HCEC 1CT (cell line): ENCODE results near the gene RAB12.
"Not testable (repeated sequence)": the region's sequence is repeated elsewhere in the genome, so short reads cannot be mapped to it uniquely, and the experiment has no call there.

ENCODE experiments used
- DNase-seq: peaks from one replicate; pipeline ENCODE4 v3.0.0-alpha.2; 2017

Gene RAB12

DNA sequence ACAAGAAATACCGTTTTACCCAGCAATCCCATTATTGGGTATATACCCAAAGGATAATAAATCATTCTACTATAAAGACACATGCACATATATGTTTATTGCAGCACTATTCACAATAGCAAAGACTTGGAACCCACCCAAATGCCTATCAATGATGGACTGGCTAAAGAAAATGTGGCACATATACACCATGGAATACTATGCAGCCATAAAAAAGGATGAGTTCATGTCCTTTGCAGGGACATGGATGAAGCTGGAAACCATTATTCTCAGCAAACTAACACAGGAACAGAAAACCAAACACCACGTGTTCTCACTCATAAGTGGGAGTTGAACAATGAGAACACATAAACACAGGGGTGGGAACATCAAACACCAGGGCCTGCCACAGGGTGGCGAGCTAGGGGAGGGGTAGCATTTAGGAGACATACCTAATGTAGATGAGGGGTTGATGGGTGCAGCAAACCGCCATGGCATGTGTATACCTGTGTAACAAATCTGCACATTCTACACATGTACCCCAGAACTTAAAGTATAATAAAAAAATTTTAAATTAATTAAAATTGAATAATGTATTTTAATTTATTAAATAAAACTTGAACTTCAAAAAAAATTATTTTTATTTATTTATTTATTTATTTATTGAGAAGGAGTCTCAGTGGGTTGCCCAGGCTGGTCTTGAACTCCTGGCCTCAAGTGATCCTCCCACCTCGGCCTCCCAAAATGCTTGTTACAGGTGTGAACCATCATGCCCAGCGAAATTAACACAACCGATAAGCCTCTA, 42.4 kb downstream of the RAB12 start:
- not testable (repeated sequence) for DNase-seq

- peak; percentile 30 for DNase-seq
Observed at GRCh38 chr18:8654503-8655451, 45.5 kb downstream of the RAB12 start.

- no peak for DNase-seq
Observed at GRCh38 chr18:8656232-8656631, 47.0 kb downstream of the RAB12 start.

DNA sequence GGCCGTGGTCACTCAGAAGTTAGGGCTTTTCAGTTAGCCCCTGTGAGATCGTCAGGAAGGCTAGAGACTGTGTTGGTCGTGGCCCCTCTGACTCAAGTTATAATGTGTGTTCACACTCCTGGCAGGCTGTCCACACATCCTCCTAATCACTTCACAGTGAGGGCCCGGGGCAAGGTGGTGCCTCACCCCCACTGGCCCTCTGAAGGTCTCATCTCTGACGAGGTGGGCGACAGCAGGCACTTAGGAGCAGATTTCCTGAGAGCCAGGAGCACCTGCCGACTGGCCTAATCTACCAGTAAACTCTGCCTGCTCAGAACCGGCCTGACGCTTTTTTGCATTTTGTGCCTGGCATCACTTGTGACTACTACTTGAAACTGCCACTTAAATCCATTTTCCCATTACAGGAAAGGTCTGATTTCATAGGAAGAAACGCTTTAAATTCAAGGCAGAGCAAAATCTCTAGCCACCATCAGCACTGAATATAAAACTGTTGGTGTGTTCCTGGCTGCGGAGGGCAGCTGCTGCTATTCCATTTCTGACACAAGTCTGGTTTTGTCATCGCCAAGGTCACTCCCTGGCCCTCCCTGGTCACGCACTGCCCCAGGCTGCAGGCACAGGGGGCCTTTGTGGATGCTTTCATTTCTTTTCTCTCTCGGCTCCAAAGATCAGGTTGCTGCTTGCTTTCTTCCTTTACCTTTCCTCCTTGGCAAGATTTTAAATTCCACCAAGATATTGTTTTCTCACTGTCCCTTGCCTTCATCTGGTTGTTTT, 48.0 kb downstream of the RAB12 start:
- no peak for DNase-seq

DNA sequence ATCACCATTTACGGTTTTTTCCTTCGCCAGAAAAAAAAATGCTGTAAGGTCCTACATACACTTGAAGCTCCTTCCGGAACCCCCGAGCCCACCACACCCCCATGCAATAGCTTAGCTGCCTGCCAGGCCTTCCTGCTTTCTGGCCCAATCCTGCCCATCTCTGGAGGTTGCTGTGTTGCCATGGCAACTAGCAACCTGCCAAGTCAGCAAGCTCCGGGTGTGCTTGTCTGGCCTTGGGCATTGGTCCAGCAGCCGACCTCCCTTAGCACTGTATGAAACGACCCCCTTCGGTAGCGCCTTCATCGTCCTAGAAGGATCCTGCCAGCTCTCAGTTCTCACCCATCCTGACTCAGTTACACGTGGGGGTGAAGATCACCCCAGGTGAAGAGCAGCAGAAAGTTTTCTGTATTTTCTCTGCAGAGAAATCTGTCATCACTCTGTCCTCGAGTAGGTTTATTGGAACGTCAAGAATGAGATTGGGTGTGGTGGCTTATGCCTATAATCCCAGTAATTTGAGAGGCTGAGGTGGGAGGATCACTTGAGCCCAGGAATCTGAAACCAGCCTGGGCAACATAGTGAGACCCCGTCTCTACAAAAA, 48.7 kb downstream of the RAB12 start:
- no peak for DNase-seq

GRCh38 chr18:8658858-8659485, 49.7 kb downstream of the RAB12 start:
- DNase-seq = no peak

GRCh38 chr18:8659609-8660242, 50.5 kb downstream of the RAB12 start:
- no peak for DNase-seq

GRCh38 chr18:8660316-8660715, 51.1 kb downstream of the RAB12 start:
- DNase-seq = no peak

GRCh38 chr18:8661754-8662559, 52.7 kb downstream of the RAB12 start:
- DNase-seq = no peak

DNA sequence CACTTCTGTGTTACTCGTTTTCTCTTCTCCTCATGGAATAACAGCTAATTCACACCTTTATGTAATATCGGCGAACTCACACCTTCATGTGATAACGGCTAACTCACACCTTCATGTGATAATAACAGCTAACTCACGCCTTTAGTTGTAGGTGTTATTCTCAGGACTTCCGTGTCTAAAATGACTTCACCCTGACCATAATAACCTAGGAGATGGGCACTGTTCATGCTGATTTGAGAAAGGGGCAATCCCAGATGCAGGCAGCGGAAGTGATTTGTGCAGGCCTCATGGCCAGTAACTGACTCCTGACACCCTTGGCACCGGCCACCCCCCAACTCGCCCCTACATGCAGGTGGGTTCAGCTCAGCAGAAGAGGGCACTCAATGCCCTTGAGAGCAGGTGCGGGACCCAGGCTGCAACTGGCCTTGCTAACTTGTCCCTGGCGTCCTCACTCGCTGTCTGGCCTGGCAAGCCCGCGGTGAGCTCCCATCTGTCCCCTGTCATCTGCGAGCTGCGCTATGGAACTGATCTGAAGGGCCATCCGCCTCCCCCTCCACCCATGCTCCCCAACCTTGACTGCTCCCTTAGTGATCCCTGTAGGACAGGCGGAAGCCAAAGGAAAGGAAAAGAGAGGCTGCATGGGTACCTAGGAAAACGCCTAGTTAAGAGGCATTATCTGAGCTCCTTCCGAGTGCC, 53.5 kb downstream of the RAB12 start:
- no peak for DNase-seq

- peak; percentile 49 for DNase-seq
Observed at GRCh38 chr18:8667846-8668245, 58.6 kb downstream of the RAB12 start.

- DNase-seq = no peak
Observed at GRCh38 chr18:8668381-8668780, 59.1 kb downstream of the RAB12 start.

DNA sequence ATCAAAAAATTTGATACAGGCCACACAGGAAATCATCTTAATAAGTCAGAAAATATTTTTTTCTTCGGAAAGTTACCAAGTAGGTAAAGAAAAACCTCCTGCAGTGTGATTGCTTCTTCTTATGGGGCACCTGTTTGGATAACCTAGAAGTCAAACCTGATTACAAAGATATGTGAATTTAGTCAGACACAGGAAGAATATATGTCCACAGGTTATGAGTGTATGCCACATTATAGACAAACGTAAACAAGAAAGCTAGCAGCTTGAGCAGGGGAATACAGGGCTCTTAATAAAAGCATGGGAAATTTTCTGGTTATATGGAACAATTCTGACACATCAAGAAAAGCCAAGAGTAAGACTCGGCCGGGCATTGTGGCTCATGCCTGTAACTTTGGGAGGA, 60.3 kb downstream of the RAB12 start:
- no peak for DNase-seq

DNA sequence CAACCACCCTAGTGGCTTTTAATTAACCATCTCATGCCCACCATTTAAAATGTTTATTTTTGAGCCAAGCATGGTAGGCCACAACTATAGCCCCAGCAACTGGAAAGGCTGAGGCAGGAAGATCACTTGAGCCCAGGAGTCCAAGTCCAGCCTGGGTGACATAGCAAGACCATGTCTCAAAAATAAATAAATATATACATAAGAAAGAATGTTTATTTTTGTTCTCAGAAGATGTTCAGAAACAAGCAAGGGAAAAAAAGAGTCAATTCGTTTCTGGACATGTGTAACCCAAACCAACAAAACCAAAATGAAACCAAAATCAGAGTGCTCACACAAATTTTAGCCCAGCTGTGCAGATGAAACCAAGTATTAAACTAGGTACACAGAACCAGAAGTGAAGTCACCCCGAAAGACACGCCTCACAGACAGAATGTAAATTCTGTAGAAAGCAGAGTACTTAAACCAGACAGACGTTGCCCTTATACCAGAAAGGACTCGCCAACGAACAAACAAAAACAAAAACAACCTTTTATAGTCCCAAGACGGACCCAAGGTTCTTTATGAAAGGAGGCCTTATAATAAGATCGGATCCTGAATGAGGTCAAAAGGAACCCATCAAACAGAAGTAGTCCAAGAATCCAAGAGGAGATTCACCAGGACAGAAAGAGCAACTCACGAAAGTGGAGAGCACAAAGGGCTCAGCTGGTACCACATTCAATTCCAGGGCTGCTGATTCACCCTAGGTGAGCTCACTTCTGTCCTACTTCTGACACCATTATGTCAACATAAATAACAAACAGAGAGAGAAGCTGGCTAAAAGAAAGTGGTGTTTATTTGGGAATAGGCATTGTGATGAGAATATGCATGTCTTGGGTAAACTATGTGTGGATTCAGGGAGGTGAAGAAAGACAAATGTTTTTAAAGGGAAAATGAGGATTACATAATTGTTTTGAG, 64.3 kb downstream of the RAB12 start:
- DNase-seq = no peak

DNA sequence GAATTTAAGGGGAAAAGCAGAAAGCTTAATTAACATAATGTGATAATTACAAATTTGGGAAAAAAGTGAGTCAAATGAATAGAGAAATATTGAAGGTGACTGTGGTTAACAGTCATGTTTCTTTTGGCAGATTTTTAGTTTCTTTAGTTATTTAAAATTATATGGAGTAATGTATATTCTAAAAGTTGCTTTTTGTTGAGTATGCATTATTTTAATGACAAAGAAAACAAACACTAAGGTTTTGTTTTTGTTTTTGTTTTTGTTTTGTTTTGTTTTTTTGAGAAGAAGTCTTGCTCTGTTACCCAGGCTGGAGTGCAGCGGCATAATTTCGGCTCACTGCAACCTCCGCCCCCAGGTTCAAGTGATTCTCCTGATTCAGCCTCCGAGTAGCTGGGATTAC, 65.8 kb downstream of the RAB12 start:
- DNase-seq = no peak

DNA sequence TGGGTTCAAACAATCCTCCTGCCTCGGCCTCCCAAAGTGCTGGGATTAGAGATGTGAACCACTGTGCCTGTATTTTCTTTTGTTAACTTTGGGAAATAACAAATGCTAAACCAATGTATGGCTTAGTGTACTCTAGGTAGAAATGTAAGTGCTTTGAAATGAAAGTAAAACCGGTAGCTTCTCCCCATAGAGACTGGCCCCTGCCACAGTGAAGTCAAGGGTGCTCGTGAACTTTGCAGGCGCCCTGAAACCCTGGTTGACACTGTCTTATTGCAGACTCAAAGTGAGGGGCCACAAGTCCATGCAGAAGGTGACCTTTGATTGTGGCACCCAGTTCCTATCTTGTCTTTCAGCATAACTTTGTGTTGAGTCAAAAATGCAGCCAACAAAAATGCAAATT, 72.0 kb downstream of the RAB12 start:
- DNase-seq = no peak

- DNase-seq = no peak
Observed at GRCh38 chr18:8684577-8684976, 75.3 kb downstream of the RAB12 start.

GRCh38 chr18:8685141-8685913, 76.1 kb downstream of the RAB12 start:
- no peak for DNase-seq
